Mesenchymal stem cell (in vitro differentiated cells and primary cell): ENCODE results near the gene STK17A.
A peak's percentile ranks its signal among the peaks of the same experiment; 100 is the strongest.

Source experiments
- DNase-seq: peaks from one replicate; pipeline ENCODE4 v3.0.0-alpha.2; 2013
- H2AFZ ChIP-seq: one replicate; pipeline ENCODE4 v1.6.1; 2013; ENCODE audit warnings: low read depth, mild to moderate bottlenecking, control low read depth, inconsistent platforms, low read length, moderate library complexity
- H2AK5ac ChIP-seq: 2 replicates; pipeline ENCODE4 v1.6.1; 2013; ENCODE audit warnings: low read length, moderate library complexity, mild to moderate bottlenecking, inconsistent platforms; ENCODE audit not compliant: severe bottlenecking
- H2BK120ac ChIP-seq: one replicate; pipeline ENCODE4 v1.6.1; 2013; ENCODE audit warnings: low read depth, mild to moderate bottlenecking, inconsistent platforms, low read length, moderate library complexity
- H2BK12ac ChIP-seq, 2 experiments: one replicate each; pipeline ENCODE4 v1.6.1; 2013; ENCODE audit warnings: inconsistent platforms in 2 of 2, low read length in 2 of 2, mild to moderate bottlenecking in 2 of 2, moderate library complexity in 2 of 2, control low read depth in 1 of 2
- H2BK15ac ChIP-seq: one replicate; pipeline ENCODE4 v1.6.1; 2013; ENCODE audit warnings: mild to moderate bottlenecking, low read depth, inconsistent platforms; ENCODE audit not compliant: poor library complexity, severe bottlenecking
- H2BK5ac ChIP-seq: 2 replicates; pipeline ENCODE4 v1.6.1; 2013; ENCODE audit warnings: low read depth, mild to moderate bottlenecking, low read length, control low read depth, inconsistent platforms; ENCODE audit not compliant: poor library complexity, severe bottlenecking
- H3K14ac ChIP-seq, 2 experiments: one replicate each; pipeline ENCODE4 v1.6.1; 2013; ENCODE audit warnings: inconsistent platforms in 2 of 2, low read length in 2 of 2, control low read depth in 1 of 2, mild to moderate bottlenecking in 1 of 2, moderate library complexity in 1 of 2
- H3K18ac ChIP-seq, 2 experiments: one replicate each; pipeline ENCODE4 v1.6.1; 2013; ENCODE audit warnings: inconsistent platforms in 2 of 2, low read length in 2 of 2, control low read depth in 1 of 2, low read depth in 1 of 2, mild to moderate bottlenecking in 1 of 2
- H3K23ac ChIP-seq, 2 experiments: one replicate each; pipeline ENCODE4 v1.6.1; 2013; ENCODE audit warnings: inconsistent platforms in 2 of 2, low read length in 2 of 2, mild to moderate bottlenecking in 2 of 2, moderate library complexity in 2 of 2, control low read depth in 1 of 2
- H3K27ac ChIP-seq: 2 replicates; pipeline ENCODE4 v1.5.1; 2013; ENCODE audit warnings: mild to moderate bottlenecking, moderate library complexity, low read length, control low read depth, inconsistent platforms; ENCODE audit not compliant: poor library complexity, severe bottlenecking
- H3K27me3 ChIP-seq, 2 experiments: 2 replicates each; pipeline versions ENCODE4 v1.6.1 to v1.7.0; 2013; ENCODE audit warnings: low read length in 2 of 2, mild to moderate bottlenecking in 2 of 2, moderate library complexity in 2 of 2, control low read depth in 1 of 2, inconsistent platforms in 1 of 2; ENCODE audit not compliant: control insufficient read depth in 1 of 2, insufficient read depth in 1 of 2
- H3K36me3 ChIP-seq, 2 experiments: 2 replicates each; pipeline versions ENCODE4 v1.6.1 to v1.7.0; 2013; ENCODE audit warnings: low read length in 2 of 2, control low read depth in 1 of 2, inconsistent platforms in 1 of 2, low read depth in 1 of 2, mild to moderate bottlenecking in 1 of 2; ENCODE audit not compliant: insufficient read depth in 2 of 2, control insufficient read depth in 1 of 2
- H3K4ac ChIP-seq, 2 experiments: one replicate each; pipeline ENCODE4 v1.6.1; 2013; ENCODE audit warnings: inconsistent platforms in 2 of 2, low read length in 2 of 2, mild to moderate bottlenecking in 2 of 2, moderate library complexity in 2 of 2, control low read depth in 1 of 2, low read depth in 1 of 2
- H3K4me1 ChIP-seq: 2 replicates; pipeline ENCODE4 v1.6.1; 2013; ENCODE audit warnings: low read depth, low read length, control low read depth; ENCODE audit not compliant: control insufficient read depth, insufficient read depth
- H3K4me2 ChIP-seq: 2 replicates; pipeline ENCODE4 v1.6.1; 2013; ENCODE audit warnings: low read length, mild to moderate bottlenecking, inconsistent platforms; ENCODE audit not compliant: poor library complexity, severe bottlenecking
- H3K4me3 ChIP-seq, 2 experiments: 2 replicates each; pipeline versions ENCODE4 v1.5.1 to v1.7.0; 2013; ENCODE audit warnings: low read length in 2 of 2, mild to moderate bottlenecking in 2 of 2, control low read depth in 1 of 2, low read depth in 1 of 2; ENCODE audit not compliant: insufficient read depth in 1 of 2
- H3K79me1 ChIP-seq: replicated peaks from 2 replicates; pipeline ENCODE4 v1.6.1; 2013; ENCODE audit warnings: mild to moderate bottlenecking, control low read depth, low read length, inconsistent platforms; ENCODE audit not compliant: poor library complexity, severe bottlenecking
- H3K9ac ChIP-seq: 2 replicates; pipeline ENCODE4 v1.7.0; 2013; ENCODE audit warnings: mild to moderate bottlenecking, low read length, moderate library complexity
- H3K9me3 ChIP-seq: 2 replicates; pipeline ENCODE4 v1.7.0; 2013; ENCODE audit warnings: mild to moderate bottlenecking, low read length; ENCODE audit not compliant: control insufficient read depth
- H4K8ac ChIP-seq: one replicate; pipeline ENCODE4 v1.6.1; 2013; ENCODE audit warnings: inconsistent platforms, mild to moderate bottlenecking, low read length, moderate library complexity
- H4K91ac ChIP-seq: one replicate; pipeline ENCODE4 v1.6.1; 2013; ENCODE audit warnings: mild to moderate bottlenecking, low read length, inconsistent platforms
- WGBS: methylation state at CpG from one replicate; pipeline ENCODE4 v1.1.7; 2013; ENCODE audit warnings: mixed read lengths; 5-methylcytosine and 5-hydroxymethylcytosine counted together

Gene STK17A

GRCh38 chr7:43634384-43634783 is 51.5 kb downstream of the STK17A start:
- Histone ChIP-seq H3K9me3 (no peaks in the 10 kb centered on the region), H3K4me2 (no peak overlapping the region), H3K27ac (no peak overlapping the region), H2AFZ (no peak overlapping the region), H3K4me1 (no peaks in the 10 kb centered on the region), H4K91ac (no peak overlapping the region), H2BK5ac (no peak overlapping the region), H3K18ac (no peak overlapping the region), H2BK120ac (no peak overlapping the region), H2AK5ac (no peak overlapping the region), H4K8ac (no peak overlapping the region), H3K79me1 (peaks cover 23% of the 10 kb centered on the region), H2BK12ac (no peak overlapping the region), H3K4me3 (no peak overlapping the region), H2BK15ac (no peak overlapping the region), H3K4ac (no peak overlapping the region), H3K27me3 (no peaks in the 10 kb centered on the region), H3K36me3 (peaks cover 16 to 94% of the 10 kb centered on the region in 2 experiments), H3K14ac (no peak overlapping the region), H3K9ac (no peak overlapping the region), H3K23ac (no peak overlapping the region)
- DNase-seq = no peak
- WGBS = 100% methylated on average over 2 of the region's 2 CpGs

- H3K27me3 ChIP-seq = no peaks in the 10 kb centered on the region
- H3K18ac ChIP-seq = no peak overlapping the region
- H4K91ac ChIP-seq = no peak overlapping the region
- H2AK5ac ChIP-seq = no peak overlapping the region
- 96% methylated on average over 3 of the region's 6 CpGs for WGBS
- DNase-seq = no peak
- no peak overlapping the region for H3K4me2 ChIP-seq
- H3K36me3 ChIP-seq = peaks cover 22 to 86% of the 10 kb centered on the region in 2 experiments
- peaks cover 24% of the 10 kb centered on the region for H3K79me1 ChIP-seq
- H3K4me1 ChIP-seq = peaks cover 2% of the 10 kb centered on the region
- no peak overlapping the region for H2BK15ac ChIP-seq
- H2BK120ac ChIP-seq = no peak overlapping the region
- no peak overlapping the region for H3K27ac ChIP-seq
- no peak overlapping the region for H3K9ac ChIP-seq
- H3K9me3 ChIP-seq = no peaks in the 10 kb centered on the region
- H2BK12ac ChIP-seq = no peak overlapping the region
- H3K4ac ChIP-seq = no peak overlapping the region
- no peak overlapping the region for H3K4me3 ChIP-seq
- H2AFZ ChIP-seq = no peak overlapping the region
- H3K14ac ChIP-seq = no peak overlapping the region
- H4K8ac ChIP-seq = no peak overlapping the region
- H3K23ac ChIP-seq = no peak overlapping the region
- no peak overlapping the region for H2BK5ac ChIP-seq
Observed at GRCh38 chr7:43636093-43636492, 53.2 kb downstream of the STK17A start.

- Histone ChIP-seq H3K23ac (no peak overlapping the region), H3K36me3 (peaks cover 31 to 82% of the 10 kb centered on the region in 2 experiments)
Observed at GRCh38 chr7:43637114-43637806, 54.4 kb downstream of the STK17A start.

GRCh38 chr7:43639858-43640491 is 57.1 kb downstream of the STK17A start:
- H2BK15ac ChIP-seq = no peak overlapping the region
- H3K4me1 ChIP-seq = peaks cover 4% of the 10 kb centered on the region
- WGBS = 82% methylated on average over 6 of the region's 6 CpGs
- peaks cover 38 to 72% of the 10 kb centered on the region in 2 experiments for H3K36me3 ChIP-seq
- H3K4ac ChIP-seq = no peak overlapping the region
- H4K8ac ChIP-seq = no peak overlapping the region
- peak; percentile 76 for DNase-seq
- no peak overlapping the region for H2AFZ ChIP-seq
- no peak overlapping the region for H3K14ac ChIP-seq
- no peak overlapping the region for H3K23ac ChIP-seq
- no peak overlapping the region for H3K4me2 ChIP-seq
- no peaks in the 10 kb centered on the region for H3K9me3 ChIP-seq
- no peaks in the 10 kb centered on the region for H3K27me3 ChIP-seq
- H2BK12ac ChIP-seq = no peak overlapping the region
- H4K91ac ChIP-seq = no peak overlapping the region
- peak overlapping the region in 1 of 2 experiments; percentile 15 for H3K4me3 ChIP-seq
- peak overlapping the region; percentile 67 for H3K9ac ChIP-seq
- no peak overlapping the region for H2BK120ac ChIP-seq
- no peak overlapping the region for H2AK5ac ChIP-seq
- H2BK5ac ChIP-seq = no peak overlapping the region
- H3K79me1 ChIP-seq = peaks cover 24% of the 10 kb centered on the region
- peak overlapping the region; percentile 15 for H3K27ac ChIP-seq
- H3K18ac ChIP-seq = no peak overlapping the region

More at GRCh38 chr7:43637114-43637806, 54.4 kb downstream of the STK17A start:
- no peak overlapping the region for H3K9ac ChIP-seq
- no peak overlapping the region for H2BK12ac ChIP-seq
- H3K27ac ChIP-seq = no peak overlapping the region
- H3K4me1 ChIP-seq = peaks cover 2% of the 10 kb centered on the region
- H3K4ac ChIP-seq = no peak overlapping the region
- no peak overlapping the region for H2AK5ac ChIP-seq
- H2AFZ ChIP-seq = no peak overlapping the region
- H3K9me3 ChIP-seq = no peaks in the 10 kb centered on the region
- peak; percentile 62 for DNase-seq
- no peak overlapping the region for H2BK5ac ChIP-seq
- no peak overlapping the region for H4K8ac ChIP-seq
- H3K79me1 ChIP-seq = peaks cover 26% of the 10 kb centered on the region
- no peak overlapping the region for H3K14ac ChIP-seq
- no peak overlapping the region for H2BK15ac ChIP-seq
- H2BK120ac ChIP-seq = no peak overlapping the region
- no peak overlapping the region for H4K91ac ChIP-seq
- no peak overlapping the region for H3K4me2 ChIP-seq
- WGBS = 34% methylated on average over 4 of the region's 4 CpGs
- no peaks in the 10 kb centered on the region for H3K27me3 ChIP-seq
- H3K4me3 ChIP-seq = no peak overlapping the region
- H3K18ac ChIP-seq = no peak overlapping the region
